Posterior cingulate gyrus (tissue), 11 donors: Measurements from ENCODE around the gene TRAF4.
"Not testable (repeated sequence)": the region's sequence is repeated elsewhere in the genome, so short reads cannot be mapped to it uniquely, and the experiment has no call there.

ENCODE experiments used
- DNase-seq, 10 donors: peaks; one replicate each; pipeline versions ENCODE4 v3.0.0 to v3.0.0-alpha.2; 2020 to 2021; ENCODE audit warnings: mixed read lengths in 3 of 10
- intact Hi-C: fragments of 100-400 bp; cut with DNase I; formaldehyde crosslinking; loops from one replicate; pipeline ENCODE4 v1.15.1; 2023

Gene TRAF4

GRCh38 chr17:28712705-28713415 lies 31.0 kb upstream of the TRAF4 start:
- intact Hi-C loops, result loop anchor here (10.0 kb wide), 1 partner anchor 68 kb away; the partner anchor contains the start of gene BLTP2

GRCh38 chr17:28714281-28714680 lies 29.5 kb upstream of the TRAF4 start:
- peak in 1 of 10 donors; percentile 47 for DNase-seq

More at GRCh38 chr17:28712705-28713415, 31.0 kb upstream of the TRAF4 start:
- peak in 2 of 10 donors; percentile 22 for DNase-seq

GRCh38 chr17:28715217-28715616 lies 28.6 kb upstream of the TRAF4 start:
- DNase-seq, result peak in 1 of 10 donors; percentile 3
- intact Hi-C loops, result loop anchor here (10.0 kb wide), 1 partner anchor 70 kb away; the partner anchor contains the start of gene BLTP2

More at GRCh38 chr17:28714281-28714680, 29.5 kb upstream of the TRAF4 start:
- intact Hi-C loops, result loop anchor here (10.0 kb wide), 1 partner anchor 69 kb away; the partner anchor contains the start of gene BLTP2

GRCh38 chr17:28716740-28717577 lies 26.9 kb upstream of the TRAF4 start:
- intact Hi-C loops, result loop anchor here (10.0 kb wide), 1 partner anchor 72 kb away; the partner anchor contains the start of gene BLTP2
- DNase-seq, result peak in 1 of 10 donors; percentile 64

GRCh38 chr17:28717578-28718332 lies 26.1 kb upstream of the TRAF4 start, which contains the start of gene RAB34:
RAB34 (minus strand) TSS chr17:28717868; CDS start chr17:28717266, 602 bp downstream.
- intact Hi-C loops, result loop anchor here (2.0 to 10.0 kb wide), 2 partner anchors 73 to 235 kb away; partner anchors contain the start of gene BLTP2
- DNase-seq, result peak in 4 of 10 donors; percentile 22 to 76 (median 44)

GRCh38 chr17:28718333-28719020 lies 25.3 kb upstream of the TRAF4 start:
- DNase-seq, result no peak
- intact Hi-C loops, result loop anchor here (2.0 to 10.0 kb wide), 2 partner anchors 74 to 234 kb away; partner anchors contain the start of gene BLTP2

- DNase-seq, result no peak
- intact Hi-C loops, result loop anchor here (2.0 to 10.0 kb wide), 2 partner anchors 74 to 234 kb away; partner anchors contain the start of gene BLTP2
These were observed 24.8 kb upstream of the TRAF4 start for GRCh38 chr17:28719021-28719433.

GRCh38 chr17:28720247-28720996 lies 23.4 kb upstream of the TRAF4 start:
- peak in 1 of 10 donors; percentile 11 for DNase-seq
- intact Hi-C loops, result no loop called here

GRCh38 chr17:28720997-28721329 lies 22.8 kb upstream of the TRAF4 start:
- intact Hi-C loops, result not testable (repeated sequence)

GRCh38 chr17:28722417-28723158 lies 21.2 kb upstream of the TRAF4 start:
- DNase-seq, result no peak
- intact Hi-C loops, result no loop called here

More at GRCh38 chr17:28720997-28721329, 22.8 kb upstream of the TRAF4 start:
- peak in 1 of 10 donors; percentile 41 for DNase-seq

GRCh38 chr17:28723159-28723835 lies 20.5 kb upstream of the TRAF4 start:
- no peak for DNase-seq
- intact Hi-C loops, result no loop called here

GRCh38 chr17:28723836-28724499 lies 19.8 kb upstream of the TRAF4 start:
- intact Hi-C loops, result not testable (repeated sequence)
- DNase-seq, result peak in 1 of 10 donors; percentile 31

- intact Hi-C loops, result loop anchor here (5.0 kb wide), 1 partner anchor 188 kb away; no protein-coding TSS in a partner anchor
- no peak for DNase-seq
These were observed 19.2 kb upstream of the TRAF4 start for GRCh38 chr17:28724500-28725165.

GRCh38 chr17:28725166-28725659 lies 18.6 kb upstream of the TRAF4 start:
- DNase-seq, result peak in 2 of 10 donors; percentile 16 to 56
- intact Hi-C loops, result loop anchor here (5.0 kb wide), 1 partner anchor 187 kb away; no protein-coding TSS in a partner anchor

GRCh38 chr17:28725660-28726225 lies 18.1 kb upstream of the TRAF4 start:
- peak in 2 of 10 donors; percentile 82 to 84 for DNase-seq

More at GRCh38 chr17:28725660-28726225, 18.1 kb upstream of the TRAF4 start:
- intact Hi-C loops, result loop anchor here (2.0 to 5.0 kb wide), 2 partner anchors 187 to 227 kb away; no protein-coding TSS in a partner anchor
